Measurements from ENCODE around the gene INAFM2. TPM values are rescaled to one million over a fixed set of nuclear protein-coding genes. Genes with fewer than 3 reads are reported as not detected.
A peak's percentile ranks its signal among the peaks of the same experiment; 100 is the strongest.

INAFM2 gene
- total RNA-seq, 1 donor from 2014 or later: 19.2 TPM

DNA sequence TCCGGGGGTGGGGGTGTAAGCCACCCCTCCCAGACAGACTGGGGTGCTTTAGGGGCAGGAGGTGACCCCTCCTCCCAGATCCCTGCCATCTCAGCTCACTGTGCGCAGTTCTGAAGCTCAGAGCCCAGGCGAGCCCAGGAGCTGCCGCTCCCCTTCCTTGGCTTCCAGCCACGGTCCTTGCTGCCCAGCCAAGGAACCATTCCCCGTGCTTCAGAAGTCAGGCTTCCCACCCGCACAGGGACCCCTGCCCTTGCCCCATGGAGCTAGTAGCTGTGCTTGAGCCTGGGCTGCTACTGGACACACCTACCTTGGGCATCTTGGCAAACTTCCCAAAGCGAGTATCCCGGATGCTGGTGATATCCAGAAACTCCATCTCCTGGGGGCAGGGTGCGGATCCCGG is 20.5 kb upstream of the INAFM2 start:
- TF ChIP-seq, protein P1, sequence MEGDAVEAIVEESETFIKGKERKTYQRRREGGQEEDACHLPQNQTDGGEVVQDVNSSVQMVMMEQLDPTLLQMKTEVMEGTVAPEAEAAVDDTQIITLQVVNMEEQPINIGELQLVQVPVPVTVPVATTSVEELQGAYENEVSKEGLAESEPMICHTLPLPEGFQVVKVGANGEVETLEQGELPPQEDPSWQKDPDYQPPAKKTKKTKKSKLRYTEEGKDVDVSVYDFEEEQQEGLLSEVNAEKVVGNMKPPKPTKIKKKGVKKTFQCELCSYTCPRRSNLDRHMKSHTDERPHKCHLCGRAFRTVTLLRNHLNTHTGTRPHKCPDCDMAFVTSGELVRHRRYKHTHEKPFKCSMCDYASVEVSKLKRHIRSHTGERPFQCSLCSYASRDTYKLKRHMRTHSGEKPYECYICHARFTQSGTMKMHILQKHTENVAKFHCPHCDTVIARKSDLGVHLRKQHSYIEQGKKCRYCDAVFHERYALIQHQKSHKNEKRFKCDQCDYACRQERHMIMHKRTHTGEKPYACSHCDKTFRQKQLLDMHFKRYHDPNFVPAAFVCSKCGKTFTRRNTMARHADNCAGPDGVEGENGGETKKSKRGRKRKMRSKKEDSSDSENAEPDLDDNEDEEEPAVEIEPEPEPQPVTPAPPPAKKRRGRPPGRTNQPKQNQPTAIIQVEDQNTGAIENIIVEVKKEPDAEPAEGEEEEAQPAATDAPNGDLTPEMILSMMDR (IDR thresholded peaks at IDR 0.05; ENCODE audit: unreplicated experiment): no peak
- peaks cover 3% of the 10 kb centered on the region for H3K27me3 Mint-ChIP-seq (ENCODE audit: low read depth)
- H3K9me3 Mint-ChIP-seq: peaks cover 9% of the 10 kb centered on the region
- no peak overlapping the region for H3K4me3 Mint-ChIP-seq
- peaks cover 17% of the 10 kb centered on the region for H3K4me1 Mint-ChIP-seq
- H3K36me3 Mint-ChIP-seq: peaks cover 9% of the 10 kb centered on the region
- DNase-seq (ENCODE audit: low spot score in 2 of 2, unreplicated experiment in 2 of 2): no peak
- no peak overlapping the region for H3K27ac Mint-ChIP-seq

DNA sequence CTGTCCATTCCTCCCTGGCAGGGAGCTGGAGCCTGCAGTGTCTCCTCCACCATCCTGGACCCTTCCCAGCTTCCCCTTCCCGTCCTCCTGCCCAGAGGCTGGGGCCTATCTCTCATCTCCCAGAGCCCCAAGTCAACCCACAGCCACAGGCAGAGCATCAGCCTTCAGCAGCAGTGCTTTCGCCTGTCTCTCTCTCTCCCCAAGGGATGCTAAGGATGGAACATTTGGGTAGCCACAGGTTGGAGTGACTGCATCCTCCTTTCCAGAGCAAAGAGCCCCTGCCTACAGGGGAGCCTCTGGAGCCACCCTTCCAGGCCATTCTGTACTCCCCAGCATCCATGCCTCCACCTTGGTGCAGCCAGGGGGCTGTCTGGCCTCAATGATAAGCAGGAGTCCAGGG is 19.9 kb upstream of the INAFM2 start:
- H3K36me3 Mint-ChIP-seq: peaks cover 9% of the 10 kb centered on the region
- peaks cover 9% of the 10 kb centered on the region for H3K9me3 Mint-ChIP-seq
- TF ChIP-seq, protein P1 (IDR thresholded peaks at IDR 0.05; ENCODE audit: unreplicated experiment): no peak
- H3K4me3 Mint-ChIP-seq: no peak overlapping the region
- peaks cover 18% of the 10 kb centered on the region for H3K4me1 Mint-ChIP-seq
- no peak for DNase-seq (ENCODE audit: low spot score in 2 of 2, unreplicated experiment in 2 of 2)
- H3K27me3 Mint-ChIP-seq (ENCODE audit: low read depth): peaks cover 3% of the 10 kb centered on the region
- H3K27ac Mint-ChIP-seq: peak overlapping the region; percentile 56

DNA sequence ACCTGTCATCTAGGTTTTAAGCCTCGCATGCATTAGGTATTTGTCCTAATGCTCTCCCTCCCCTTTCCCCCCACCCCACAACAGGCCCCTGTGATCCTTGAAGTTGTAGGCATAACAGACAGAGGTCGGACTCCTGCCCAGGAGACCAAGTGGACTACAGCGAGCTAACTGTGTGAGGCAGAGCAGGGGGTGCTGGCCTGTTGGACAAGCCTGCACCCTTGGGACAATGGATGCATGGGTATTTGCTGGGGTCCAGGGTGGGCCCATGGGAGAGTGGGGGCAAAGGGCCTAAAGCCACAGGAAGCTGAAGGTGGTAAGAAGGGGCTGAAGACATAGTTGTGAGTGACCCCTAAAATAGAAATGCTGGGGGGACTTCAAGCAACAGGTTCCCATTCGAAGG is 18.2 kb upstream of the INAFM2 start:
- TF ChIP-seq, protein P1 (IDR thresholded peaks at IDR 0.05; ENCODE audit: unreplicated experiment): no peak
- no peaks in the 10 kb centered on the region for H3K9me3 Mint-ChIP-seq
- H3K4me1 Mint-ChIP-seq: peaks cover 31% of the 10 kb centered on the region
- H3K36me3 Mint-ChIP-seq: no peaks in the 10 kb centered on the region
- H3K27ac Mint-ChIP-seq: no peak overlapping the region
- DNase-seq (ENCODE audit: low spot score in 2 of 2, unreplicated experiment in 2 of 2): no peak
- H3K27me3 Mint-ChIP-seq (ENCODE audit: low read depth): peaks cover 3% of the 10 kb centered on the region
- H3K4me3 Mint-ChIP-seq: no peak overlapping the region

DNA sequence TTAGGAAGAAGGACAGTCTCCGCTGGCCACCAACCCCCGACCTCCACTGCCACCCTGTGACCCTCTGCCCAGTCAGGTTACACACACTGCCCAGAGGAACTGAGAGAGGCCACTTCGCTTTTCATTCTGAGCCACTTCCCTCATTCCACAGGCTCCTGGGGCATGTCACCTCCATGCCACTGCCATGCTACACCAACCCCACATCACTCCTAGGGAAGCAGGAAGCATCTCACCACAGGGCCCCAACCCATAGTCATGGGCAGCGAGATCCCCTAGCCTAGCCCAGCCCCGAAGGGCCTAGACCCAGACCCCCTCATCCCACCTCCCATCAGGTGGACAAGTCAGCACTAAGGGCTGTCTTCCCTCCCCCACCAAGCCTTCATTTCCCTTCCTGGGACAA is 17.1 kb upstream of the INAFM2 start:
- no peak overlapping the region for H3K27ac Mint-ChIP-seq

DNA sequence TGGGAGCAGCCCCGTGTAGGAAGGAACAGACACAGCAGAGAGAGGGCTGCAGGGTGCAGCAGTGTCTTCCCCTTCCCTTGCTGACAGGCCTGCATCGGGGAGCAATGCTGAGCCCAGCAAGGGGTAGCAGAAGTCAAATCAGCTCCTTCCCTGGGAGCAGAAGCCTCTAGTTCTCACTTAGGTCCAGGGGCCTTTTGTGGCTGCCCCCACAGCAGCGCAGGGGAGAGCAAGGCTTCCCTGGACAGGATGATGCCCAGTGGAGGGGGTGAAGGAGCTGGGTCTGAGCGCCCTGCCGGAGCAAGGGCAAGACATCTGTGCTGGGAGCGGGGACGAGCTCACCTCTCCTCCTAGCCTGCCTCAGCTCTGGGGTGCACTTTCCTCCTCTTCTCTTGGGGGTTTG is 16.6 kb upstream of the INAFM2 start:
- TF ChIP-seq, protein P1 (IDR thresholded peaks at IDR 0.05; ENCODE audit: unreplicated experiment): no peak
- H3K4me1 Mint-ChIP-seq: peaks cover 20% of the 10 kb centered on the region
- no peaks in the 10 kb centered on the region for H3K9me3 Mint-ChIP-seq
- no peaks in the 10 kb centered on the region for H3K36me3 Mint-ChIP-seq
- no peak for DNase-seq (ENCODE audit: low spot score in 2 of 2, unreplicated experiment in 2 of 2)
- H3K4me3 Mint-ChIP-seq: no peak overlapping the region
- H3K27ac Mint-ChIP-seq: no peak overlapping the region
- H3K27me3 Mint-ChIP-seq (ENCODE audit: low read depth): peaks cover 10% of the 10 kb centered on the region

More for the DNA sequence above, 17.1 kb upstream of the INAFM2 start:
- Mint-ChIP-seq H3K9me3 (no peaks in the 10 kb centered on the region), H3K36me3 (no peaks in the 10 kb centered on the region), H3K27me3 (ENCODE audit: low read depth) (peaks cover 7% of the 10 kb centered on the region), H3K4me3 (no peak overlapping the region), H3K4me1 (peaks cover 25% of the 10 kb centered on the region)
- TF ChIP-seq, protein P1 (IDR thresholded peaks at IDR 0.05; ENCODE audit: unreplicated experiment): no peak
- DNase-seq (ENCODE audit: low spot score in 2 of 2, unreplicated experiment in 2 of 2): no peak
